Measurements from ENCODE around the gene CCDC80.

CCDC80 gene

DNA sequence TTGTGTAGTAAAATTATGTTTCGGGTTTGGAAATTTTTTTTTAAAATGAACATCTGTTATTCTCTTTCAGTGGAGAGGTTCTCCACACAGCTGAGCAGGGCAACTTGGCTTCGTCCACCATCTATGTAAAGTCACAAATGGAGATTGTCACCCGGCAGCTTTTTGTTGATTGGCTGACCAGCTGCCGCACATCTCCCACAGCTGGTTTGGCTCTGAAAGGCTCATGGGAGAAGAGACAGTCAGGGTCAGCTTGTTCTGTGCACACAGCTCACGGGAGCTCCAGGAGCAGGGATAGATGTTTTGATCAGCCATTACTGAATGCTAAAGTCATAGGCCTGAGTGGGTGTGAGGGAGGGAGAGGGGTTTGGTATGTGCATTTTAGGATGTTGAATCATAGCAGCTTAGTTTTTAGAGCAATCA lies 12.9 kb upstream of the CCDC80 start:
- no peaks in the 10 kb centered on the region for H3K9me3 ChIP-seq (ENCODE audit: insufficient read depth, low read depth, low read length)
- H3K4me1 ChIP-seq (ENCODE audit: insufficient read depth, low read length) = no peaks in the 10 kb centered on the region
- no peaks in the 10 kb centered on the region for H3K27me3 ChIP-seq (ENCODE audit: insufficient read depth, low read length)
- H3K9ac ChIP-seq (ENCODE audit: low read depth, low read length) = no peak overlapping the region
- no peaks in the 10 kb centered on the region for H3K36me3 ChIP-seq (ENCODE audit: insufficient read depth, low read depth, low read length)
- H3K27ac ChIP-seq (ENCODE audit: low read length) = no peak overlapping the region
- no peak overlapping the region for H3K4me3 ChIP-seq (ENCODE audit: low read length)

DNA sequence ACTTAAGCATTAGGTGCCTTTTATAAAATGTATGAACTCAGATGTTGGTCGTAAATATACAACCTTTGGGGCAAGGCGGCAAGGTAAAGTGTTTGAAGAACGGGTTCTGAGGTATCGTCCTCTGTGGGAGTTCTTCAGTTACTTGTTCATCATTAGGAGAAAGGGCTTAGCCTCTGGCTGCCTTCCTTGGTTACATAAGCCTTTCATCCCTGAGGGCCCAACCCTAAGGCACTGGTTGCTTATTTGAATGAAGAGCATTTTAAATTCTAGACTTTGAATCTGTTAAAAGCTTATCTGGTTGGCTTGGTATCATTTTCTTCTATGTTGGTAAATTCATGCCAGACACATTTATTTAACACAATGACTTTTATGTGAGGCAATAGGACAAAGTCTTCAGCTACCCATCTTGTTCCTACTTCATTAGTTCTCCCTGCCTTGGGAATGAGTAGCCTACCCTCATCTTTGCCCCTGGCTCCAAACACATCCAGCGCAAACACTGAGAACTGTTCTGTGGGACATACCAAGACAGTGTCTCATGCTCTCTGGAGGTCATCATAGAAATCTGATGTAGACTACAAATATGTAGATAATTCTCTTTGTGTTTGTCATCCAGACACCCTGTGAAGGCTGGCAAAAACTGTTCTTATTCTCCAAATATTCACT lies 12.4 kb upstream of the CCDC80 start:
- Histone ChIP-seq H3K27ac (ENCODE audit: low read length) (no peak overlapping the region), H3K9me3 (ENCODE audit: insufficient read depth, low read depth, low read length) (no peaks in the 10 kb centered on the region), H3K27me3 (ENCODE audit: insufficient read depth, low read length) (no peaks in the 10 kb centered on the region), H3K36me3 (ENCODE audit: insufficient read depth, low read depth, low read length) (no peaks in the 10 kb centered on the region), H3K9ac (ENCODE audit: low read depth, low read length) (no peak overlapping the region), H3K4me1 (ENCODE audit: insufficient read depth, low read length) (no peaks in the 10 kb centered on the region), H3K4me3 (ENCODE audit: low read length) (no peak overlapping the region)

DNA sequence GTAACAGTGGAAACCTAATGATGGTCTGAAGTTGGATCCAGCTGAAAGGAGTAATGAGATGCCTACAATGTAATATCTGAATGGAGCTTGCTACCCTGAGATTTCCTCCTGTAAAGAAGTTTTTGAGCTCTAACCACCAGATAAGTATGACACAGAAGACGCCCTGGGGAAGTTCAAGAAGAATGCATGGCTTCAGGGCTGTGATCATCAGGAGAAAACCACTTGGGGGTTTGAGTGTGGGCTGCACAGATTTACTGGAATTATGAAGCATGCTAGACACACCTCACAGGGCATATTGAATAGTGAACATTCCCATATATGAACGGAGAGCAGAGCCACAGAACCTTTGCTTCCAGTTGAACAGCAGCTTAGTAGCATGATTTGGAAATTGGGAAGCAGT lies 10.6 kb upstream of the CCDC80 start:
- no peaks in the 10 kb centered on the region for H3K36me3 ChIP-seq (ENCODE audit: insufficient read depth, low read depth, low read length)
- no peak overlapping the region for H3K27ac ChIP-seq (ENCODE audit: low read length)
- no peak overlapping the region for H3K9ac ChIP-seq (ENCODE audit: low read depth, low read length)
- H3K27me3 ChIP-seq (ENCODE audit: insufficient read depth, low read length) = no peaks in the 10 kb centered on the region
- H3K4me3 ChIP-seq (ENCODE audit: low read length) = no peak overlapping the region
- no peaks in the 10 kb centered on the region for H3K9me3 ChIP-seq (ENCODE audit: insufficient read depth, low read depth, low read length)
- peaks cover 16% of the 10 kb centered on the region for H3K4me1 ChIP-seq (ENCODE audit: insufficient read depth, low read length)

DNA sequence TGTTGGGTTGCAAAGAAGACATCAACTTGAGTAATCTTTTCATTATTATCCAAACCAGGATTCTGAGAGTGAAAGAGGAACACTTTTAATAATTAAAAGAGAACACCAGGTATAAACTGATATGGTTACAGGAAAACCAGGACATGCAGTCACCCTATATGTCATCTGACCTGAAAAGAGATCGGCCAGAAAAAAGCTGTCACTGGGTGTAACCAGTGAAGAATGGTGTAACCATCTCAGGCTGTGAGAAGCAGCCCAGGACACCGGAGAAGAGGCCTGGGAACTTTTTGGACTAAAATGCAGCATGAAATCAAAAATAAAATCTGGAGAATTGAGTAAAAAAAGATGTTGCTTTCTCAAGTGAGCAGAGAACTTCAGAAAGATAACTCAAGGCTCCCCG lies 10.1 kb upstream of the CCDC80 start:
- peaks cover 16% of the 10 kb centered on the region for H3K4me1 ChIP-seq (ENCODE audit: insufficient read depth, low read length)
- no peaks in the 10 kb centered on the region for H3K9me3 ChIP-seq (ENCODE audit: insufficient read depth, low read depth, low read length)
- no peaks in the 10 kb centered on the region for H3K27me3 ChIP-seq (ENCODE audit: insufficient read depth, low read length)
- no peak overlapping the region for H3K27ac ChIP-seq (ENCODE audit: low read length)
- no peak overlapping the region for H3K4me3 ChIP-seq (ENCODE audit: low read length)
- H3K9ac ChIP-seq (ENCODE audit: low read depth, low read length) = no peak overlapping the region
- no peaks in the 10 kb centered on the region for H3K36me3 ChIP-seq (ENCODE audit: insufficient read depth, low read depth, low read length)

DNA sequence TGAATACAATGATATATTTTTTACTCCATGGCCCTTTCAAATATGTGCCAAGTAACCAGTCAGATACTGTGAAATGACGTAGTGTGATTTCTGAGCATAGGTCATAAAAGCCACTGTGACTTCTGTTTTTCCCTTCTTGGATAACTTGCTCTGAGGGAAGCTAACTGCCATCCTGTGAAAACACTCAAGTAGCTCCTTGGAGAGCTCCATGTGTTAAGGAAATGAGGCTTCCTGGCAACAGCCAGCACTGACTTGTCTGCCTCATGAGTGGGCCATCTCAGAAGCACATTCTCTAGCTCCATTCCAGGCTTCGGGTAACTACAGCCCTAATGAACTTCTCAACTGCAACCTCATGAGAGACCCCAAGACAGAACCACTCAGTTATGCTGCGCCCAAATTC lies 9.5 kb upstream of the CCDC80 start:
- H3K27me3 ChIP-seq (ENCODE audit: insufficient read depth, low read length) = no peaks in the 10 kb centered on the region
- H3K27ac ChIP-seq (ENCODE audit: low read length) = no peak overlapping the region
- peaks cover 16% of the 10 kb centered on the region for H3K4me1 ChIP-seq (ENCODE audit: insufficient read depth, low read length)
- no peaks in the 10 kb centered on the region for H3K36me3 ChIP-seq (ENCODE audit: insufficient read depth, low read depth, low read length)
- H3K9ac ChIP-seq (ENCODE audit: low read depth, low read length) = no peak overlapping the region
- H3K4me3 ChIP-seq (ENCODE audit: low read length) = no peak overlapping the region
- H3K9me3 ChIP-seq (ENCODE audit: insufficient read depth, low read depth, low read length) = no peaks in the 10 kb centered on the region

DNA sequence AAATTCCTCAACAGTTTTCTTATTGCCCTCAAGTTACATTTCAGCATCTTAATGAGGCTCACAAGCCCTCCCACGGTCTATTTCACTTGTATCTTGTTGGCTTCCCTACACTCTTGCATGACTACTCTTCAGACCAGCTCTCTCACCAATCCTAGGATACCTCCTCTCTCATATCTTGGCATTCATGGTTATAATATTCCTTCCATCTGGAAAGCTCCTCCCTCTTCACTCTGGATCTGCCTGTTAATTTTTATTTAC lies 8.5 kb upstream of the CCDC80 start:
- no peak overlapping the region for H3K27ac ChIP-seq (ENCODE audit: low read length)
- H3K36me3 ChIP-seq (ENCODE audit: insufficient read depth, low read depth, low read length) = no peaks in the 10 kb centered on the region
- no peak overlapping the region for H3K9ac ChIP-seq (ENCODE audit: low read depth, low read length)
- H3K27me3 ChIP-seq (ENCODE audit: insufficient read depth, low read length) = no peaks in the 10 kb centered on the region
- H3K9me3 ChIP-seq (ENCODE audit: insufficient read depth, low read depth, low read length) = no peaks in the 10 kb centered on the region
- H3K4me1 ChIP-seq (ENCODE audit: insufficient read depth, low read length) = peaks cover 16% of the 10 kb centered on the region
- no peak overlapping the region for H3K4me3 ChIP-seq (ENCODE audit: low read length)

DNA sequence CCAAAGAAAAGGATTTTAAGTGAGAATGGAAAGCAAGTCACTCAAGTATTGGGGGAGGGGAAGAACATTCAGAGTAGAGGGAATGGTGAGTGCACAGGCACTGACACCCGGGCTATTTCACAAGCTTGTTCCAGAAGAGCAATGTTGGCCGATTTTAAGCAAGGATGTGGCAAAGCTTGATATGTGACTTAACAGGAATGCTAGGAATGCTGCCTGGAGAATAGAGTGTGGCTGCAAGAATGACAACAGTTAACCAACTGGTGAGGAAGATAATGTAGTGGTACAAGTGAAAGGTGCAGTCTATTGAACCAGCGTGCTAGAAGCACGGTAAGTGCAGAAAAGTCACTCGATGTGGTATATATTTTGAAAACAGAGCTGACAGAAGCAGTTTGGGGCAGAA lies 6.2 kb upstream of the CCDC80 start:
- no peaks in the 10 kb centered on the region for H3K27me3 ChIP-seq (ENCODE audit: insufficient read depth, low read length)
- no peak overlapping the region for H3K9ac ChIP-seq (ENCODE audit: low read depth, low read length)
- no peak overlapping the region for H3K27ac ChIP-seq (ENCODE audit: low read length)
- no peaks in the 10 kb centered on the region for H3K9me3 ChIP-seq (ENCODE audit: insufficient read depth, low read depth, low read length)
- H3K36me3 ChIP-seq (ENCODE audit: insufficient read depth, low read depth, low read length) = no peaks in the 10 kb centered on the region
- H3K4me1 ChIP-seq (ENCODE audit: insufficient read depth, low read length) = peaks cover 24% of the 10 kb centered on the region
- H3K4me3 ChIP-seq (ENCODE audit: low read length) = peak overlapping the region; percentile 20

DNA sequence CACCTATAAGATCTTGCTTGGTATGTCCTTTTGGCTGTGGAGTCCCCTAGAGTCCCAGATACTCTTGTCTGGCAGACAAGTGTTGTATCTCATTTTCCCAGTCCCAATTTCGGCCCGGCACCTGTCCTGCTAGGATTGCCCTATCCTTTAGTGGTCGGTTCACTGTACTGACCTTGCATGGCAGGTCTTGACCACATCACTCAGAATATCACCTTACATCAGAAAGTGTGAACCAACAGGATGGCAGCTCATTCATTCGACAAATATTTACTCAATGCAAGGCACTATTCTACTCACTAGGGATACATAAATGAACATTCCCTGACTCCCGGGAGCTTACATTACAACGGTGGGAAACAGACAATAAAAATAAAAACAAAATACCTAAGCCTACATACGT lies 5.7 kb upstream of the CCDC80 start:
- no peaks in the 10 kb centered on the region for H3K27me3 ChIP-seq (ENCODE audit: insufficient read depth, low read length)
- H3K9ac ChIP-seq (ENCODE audit: low read depth, low read length) = no peak overlapping the region
- H3K4me3 ChIP-seq (ENCODE audit: low read length) = 0 out of 2 replicates have a peak overlapping the region, but pooled peaks have one; percentile 20
- H3K36me3 ChIP-seq (ENCODE audit: insufficient read depth, low read depth, low read length) = no peaks in the 10 kb centered on the region
- H3K9me3 ChIP-seq (ENCODE audit: insufficient read depth, low read depth, low read length) = no peaks in the 10 kb centered on the region
- no peak overlapping the region for H3K27ac ChIP-seq (ENCODE audit: low read length)
- H3K4me1 ChIP-seq (ENCODE audit: insufficient read depth, low read length) = peaks cover 26% of the 10 kb centered on the region

DNA sequence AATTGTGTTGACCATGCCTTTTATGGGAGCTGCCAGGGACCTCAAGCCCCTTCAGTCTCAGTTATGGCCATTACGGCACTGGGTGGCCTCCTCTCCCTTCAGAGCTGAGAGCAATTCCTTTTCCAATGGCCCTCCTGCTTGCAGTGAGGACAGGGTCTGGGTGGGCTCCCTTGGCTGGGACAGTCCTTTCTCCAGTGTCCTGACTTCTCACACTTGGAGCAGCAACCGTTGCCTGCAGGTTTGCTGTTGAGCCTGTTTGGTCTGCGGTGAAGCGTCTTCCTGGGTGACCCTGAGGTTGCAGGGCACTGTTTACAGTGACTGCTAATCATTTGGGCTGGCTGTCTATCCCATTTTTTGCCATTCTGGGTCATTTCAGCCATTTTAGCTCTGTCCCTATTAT lies 3.5 kb upstream of the CCDC80 start:
- no peaks in the 10 kb centered on the region for H3K27me3 ChIP-seq (ENCODE audit: insufficient read depth, low read length)
- no peak overlapping the region for H3K27ac ChIP-seq (ENCODE audit: low read length)
- H3K4me3 ChIP-seq (ENCODE audit: low read length) = no peak overlapping the region
- peaks cover 38% of the 10 kb centered on the region for H3K4me1 ChIP-seq (ENCODE audit: insufficient read depth, low read length)
- H3K9ac ChIP-seq (ENCODE audit: low read depth, low read length) = no peak overlapping the region
- H3K36me3 ChIP-seq (ENCODE audit: insufficient read depth, low read depth, low read length) = no peaks in the 10 kb centered on the region
- H3K9me3 ChIP-seq (ENCODE audit: insufficient read depth, low read depth, low read length) = no peaks in the 10 kb centered on the region

DNA sequence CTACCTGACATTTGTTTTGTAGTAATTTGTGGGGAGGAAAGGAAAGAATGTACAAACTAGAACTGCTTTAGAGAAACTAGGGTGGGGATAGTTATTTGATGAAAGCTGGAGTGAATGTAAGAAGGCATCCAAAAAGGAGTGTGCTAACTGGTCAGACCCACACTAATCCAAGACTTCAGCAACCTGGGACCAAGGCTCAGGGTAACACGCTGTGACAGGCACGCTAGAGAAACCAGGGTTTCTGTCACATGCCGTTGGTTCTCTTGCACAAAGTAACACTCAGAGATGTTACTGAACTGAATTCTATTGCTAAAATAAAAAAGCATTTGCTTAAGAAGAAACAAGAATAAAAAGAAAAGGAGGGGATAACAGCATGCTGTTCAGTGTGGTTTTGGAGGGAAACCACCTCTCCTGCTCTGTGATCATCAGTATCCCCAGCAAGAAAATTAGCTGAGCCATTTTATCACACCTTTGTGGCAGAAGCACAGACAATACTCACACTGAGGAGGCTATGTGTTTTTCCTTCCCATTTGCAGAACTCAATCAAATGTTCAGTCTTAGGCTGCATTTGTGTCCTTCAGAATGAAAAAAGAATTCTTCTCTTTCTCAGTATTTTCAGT lies 2.8 kb upstream of the CCDC80 start:
- H3K27ac ChIP-seq (ENCODE audit: low read length) = no peak overlapping the region
- no peaks in the 10 kb centered on the region for H3K36me3 ChIP-seq (ENCODE audit: insufficient read depth, low read depth, low read length)
- H3K9me3 ChIP-seq (ENCODE audit: insufficient read depth, low read depth, low read length) = no peaks in the 10 kb centered on the region
- H3K4me3 ChIP-seq (ENCODE audit: low read length) = no peak overlapping the region
- H3K4me1 ChIP-seq (ENCODE audit: insufficient read depth, low read length) = peaks cover 38% of the 10 kb centered on the region
- no peaks in the 10 kb centered on the region for H3K27me3 ChIP-seq (ENCODE audit: insufficient read depth, low read length)
- H3K9ac ChIP-seq (ENCODE audit: low read depth, low read length) = no peak overlapping the region

DNA sequence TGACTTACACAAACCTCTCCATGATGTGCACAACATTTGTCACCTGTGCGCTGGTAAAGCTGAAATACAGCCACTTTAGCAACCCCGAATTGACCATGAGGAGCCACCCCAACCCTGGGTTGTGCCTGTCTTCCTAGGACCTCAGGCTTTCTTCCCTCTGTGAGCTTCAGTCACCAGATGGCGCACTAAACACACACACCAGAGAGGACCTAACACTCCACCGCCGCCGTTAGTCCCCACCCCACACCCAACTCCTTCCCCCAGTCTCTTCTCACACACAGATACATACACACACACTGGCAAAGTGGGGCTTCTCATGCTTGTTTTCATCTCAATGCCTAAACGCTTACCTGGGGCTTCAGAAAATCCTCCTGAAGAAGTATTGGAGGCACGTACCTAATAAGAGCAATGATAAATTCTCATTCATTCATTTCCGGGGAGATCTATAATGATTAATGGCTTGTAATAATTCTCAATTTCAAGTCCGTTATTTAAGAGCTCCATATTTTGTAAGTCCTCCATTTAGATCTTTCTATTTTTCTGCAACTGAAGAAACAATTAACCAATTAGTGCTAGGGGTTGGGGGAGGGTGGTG lies 2.1 kb upstream of the CCDC80 start:
- H3K9me3 ChIP-seq (ENCODE audit: insufficient read depth, low read depth, low read length) = no peaks in the 10 kb centered on the region
- peaks cover 37% of the 10 kb centered on the region for H3K4me1 ChIP-seq (ENCODE audit: insufficient read depth, low read length)
- H3K4me3 ChIP-seq (ENCODE audit: low read length) = peak overlapping the region; percentile 17; the same call in 1 of the 2 replicates

DNA sequence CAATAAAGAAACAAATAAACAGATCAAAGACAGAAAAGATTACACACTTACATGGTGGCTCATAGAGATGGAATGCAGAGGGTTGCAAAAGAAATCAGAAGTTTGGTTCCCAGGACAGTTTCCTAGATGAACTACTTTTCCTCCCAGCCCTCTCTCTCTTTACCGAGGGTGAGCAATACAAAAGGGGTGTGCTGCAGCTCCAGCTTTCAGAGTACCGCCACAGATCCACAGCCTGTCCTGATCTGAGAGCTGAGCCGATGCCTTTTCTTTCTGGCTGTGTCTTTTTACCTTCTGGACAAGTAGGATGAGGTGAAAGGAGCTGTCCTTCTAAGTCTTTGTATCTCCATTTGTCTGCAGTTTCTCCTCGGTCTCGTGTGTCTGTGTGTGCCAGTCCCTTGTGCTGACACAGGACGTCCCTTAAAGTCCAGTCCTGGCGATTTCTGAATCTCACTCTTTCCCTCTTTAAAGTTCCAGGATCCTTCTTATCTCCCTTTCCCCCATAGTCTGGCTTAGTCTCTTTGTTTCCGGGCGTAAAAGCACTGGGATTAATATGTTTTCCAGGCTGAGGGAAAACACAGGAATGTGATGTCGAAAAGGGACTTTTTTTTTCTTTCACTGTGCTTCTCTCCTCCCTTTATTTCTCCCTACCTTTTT lies 540 bp downstream of the CCDC80 start:
- no peak overlapping the region for H3K27ac ChIP-seq (ENCODE audit: low read length)
- peak overlapping the region; percentile 5; the same call in 1 of the 2 replicates for H3K4me3 ChIP-seq (ENCODE audit: low read length)
- H3K27me3 ChIP-seq (ENCODE audit: insufficient read depth, low read length) = no peaks in the 10 kb centered on the region
- peak overlapping the region; percentile 36; the same call in 1 of the 2 replicates for H3K9ac ChIP-seq (ENCODE audit: low read depth, low read length)
- peaks cover 25% of the 10 kb centered on the region for H3K4me1 ChIP-seq (ENCODE audit: insufficient read depth, low read length)
- H3K36me3 ChIP-seq (ENCODE audit: insufficient read depth, low read depth, low read length) = no peaks in the 10 kb centered on the region
- no peaks in the 10 kb centered on the region for H3K9me3 ChIP-seq (ENCODE audit: insufficient read depth, low read depth, low read length)

More for the DNA sequence above, 2.1 kb upstream of the CCDC80 start:
- no peaks in the 10 kb centered on the region for H3K36me3 ChIP-seq (ENCODE audit: insufficient read depth, low read depth, low read length)
- no peak overlapping the region for H3K9ac ChIP-seq (ENCODE audit: low read depth, low read length)
- no peak overlapping the region for H3K27ac ChIP-seq (ENCODE audit: low read length)
- H3K27me3 ChIP-seq (ENCODE audit: insufficient read depth, low read length) = no peaks in the 10 kb centered on the region
